SKM-1 (cell line): Measurements from ENCODE around the gene CYP2U1.
"Not testable (repeated sequence)": the region's sequence is repeated elsewhere in the genome, so short reads cannot be mapped to it uniquely, and the experiment has no call there.

ENCODE experiments used
- DNase-seq: peaks from one replicate; lab custom pipeline; 2025; ENCODE audit not compliant: unreplicated experiment; lab: John Stamatoyannopoulos, UW

The CYP2U1 gene

GRCh38 chr4:107930821-107931774, at the start of gene CYP2U1:
Gene CYP2U1 (plus strand): TSS chr4:107931549. CDS start chr4:107931644, 95 bp downstream.
- peak; percentile 43 for DNase-seq

- no peak for DNase-seq
Observed at GRCh38 chr4:107885865-107886264, 45.5 kb upstream of the CYP2U1 start.

GRCh38 chr4:107888237-107888636, 43.1 kb upstream of the CYP2U1 start:
- DNase-seq: no peak

- DNase-seq: no peak
Observed at GRCh38 chr4:107890779-107891178, 40.6 kb upstream of the CYP2U1 start.

- no peak for DNase-seq
Observed at GRCh38 chr4:107891299-107891698, 40.0 kb upstream of the CYP2U1 start.

GRCh38 chr4:107893171-107894137, 37.9 kb upstream of the CYP2U1 start:
- no peak for DNase-seq

GRCh38 chr4:107894138-107894603, 37.2 kb upstream of the CYP2U1 start:
- DNase-seq: no peak

- DNase-seq: no peak
Observed at GRCh38 chr4:107896158-107896645, 35.1 kb upstream of the CYP2U1 start.

- no peak for DNase-seq
Observed at GRCh38 chr4:107896646-107897045, 34.7 kb upstream of the CYP2U1 start.

- no peak for DNase-seq
Observed at GRCh38 chr4:107897823-107898222, 33.5 kb upstream of the CYP2U1 start.

GRCh38 chr4:107900067-107900466, 31.3 kb upstream of the CYP2U1 start:
- no peak for DNase-seq

- no peak for DNase-seq
Observed at GRCh38 chr4:107900508-107900907, 30.8 kb upstream of the CYP2U1 start.

- DNase-seq: no peak
Observed at GRCh38 chr4:107901213-107901934, 30.0 kb upstream of the CYP2U1 start.

- DNase-seq: no peak
Observed at GRCh38 chr4:107902715-107903114, 28.6 kb upstream of the CYP2U1 start.

- not testable (repeated sequence) for DNase-seq
Observed at GRCh38 chr4:107905082-107905481, 26.3 kb upstream of the CYP2U1 start.

- DNase-seq: no peak
Observed at GRCh38 chr4:107906458-107907100, 24.8 kb upstream of the CYP2U1 start.

GRCh38 chr4:107908377-107908776, 23.0 kb upstream of the CYP2U1 start:
- DNase-seq: no peak

GRCh38 chr4:107913283-107913899, 18.0 kb upstream of the CYP2U1 start:
- peak; percentile 66 for DNase-seq

- DNase-seq: no peak
Observed at GRCh38 chr4:107915220-107915619, 16.1 kb upstream of the CYP2U1 start.

GRCh38 chr4:107916623-107917022, 14.7 kb upstream of the CYP2U1 start:
- DNase-seq: no peak
